Nephron (organoid): Measurements from ENCODE around the gene LTO1.

Source experiments
- H3K27ac Mint-ChIP-seq, 3 experiments: 2 replicates each; pipeline ENCODE4 v1.8.0; 2020; ENCODE audit warnings: mixed read lengths in 3 of 3, mild to moderate bottlenecking in 2 of 3, moderate library complexity in 1 of 3
- H3K27me3 Mint-ChIP-seq: 2 replicates; pipeline ENCODE4 v1.8.0; 2021; ENCODE audit warnings: low read depth, mild to moderate bottlenecking, moderate library complexity, mixed read lengths
- H3K36me3 Mint-ChIP-seq: 2 replicates; pipeline ENCODE4 v1.8.0; 2020; ENCODE audit warnings: low read depth, mixed read lengths
- H3K4me1 Mint-ChIP-seq: 2 replicates; pipeline ENCODE4 v1.8.0; 2020; ENCODE audit warnings: mixed read lengths
- H3K4me3 Mint-ChIP-seq, 3 experiments: 2 replicates each; pipeline ENCODE4 v1.8.0; 2020; ENCODE audit warnings: mild to moderate bottlenecking in 3 of 3, mixed read lengths in 3 of 3, moderate library complexity in 2 of 3
- H3K9me3 Mint-ChIP-seq: 2 replicates; pipeline ENCODE4 v1.8.0; 2020; ENCODE audit warnings: mixed read lengths
- CTCF ChIP-seq, 3 experiments: fragments of 200-600 bp; sonication (generic); IDR thresholded peaks; one replicate each; pipeline ENCODE4 v1.5.0; 2021; ENCODE audit warnings: antibody characterized with exemption in 3 of 3; ENCODE audit not compliant: unreplicated experiment in 3 of 3

LTO1 gene

GRCh38 chr11:69646493-69647389 is 28.4 kb downstream of the LTO1 start:
- peaks cover 18% of the 10 kb centered on the region for H3K36me3 Mint-ChIP-seq
- peaks cover 8% of the 10 kb centered on the region for H3K4me1 Mint-ChIP-seq
- H3K27me3 Mint-ChIP-seq = peaks cover 7% of the 10 kb centered on the region
- no peaks in the 10 kb centered on the region for H3K9me3 Mint-ChIP-seq
- no peak for TF ChIP-seq CTCF (IDR thresholded peaks at IDR 0.05; ENCODE audit: unreplicated experiment in 3 of 3)
- H3K27ac Mint-ChIP-seq = no peak overlapping the region
- H3K4me3 Mint-ChIP-seq = no peak overlapping the region

- H3K27ac Mint-ChIP-seq = peak overlapping the region in 2 of 3 experiments; percentile 40 to 49
- H3K4me1 Mint-ChIP-seq = peaks cover 11% of the 10 kb centered on the region
- peaks cover 13% of the 10 kb centered on the region for H3K27me3 Mint-ChIP-seq
- no peak overlapping the region for H3K4me3 Mint-ChIP-seq
- no peaks in the 10 kb centered on the region for H3K9me3 Mint-ChIP-seq
- H3K36me3 Mint-ChIP-seq = peaks cover 13% of the 10 kb centered on the region
- no peak for TF ChIP-seq CTCF (IDR thresholded peaks at IDR 0.05; ENCODE audit: unreplicated experiment in 3 of 3)
Measured at GRCh38 chr11:69645801-69646492, 29.2 kb downstream of the LTO1 start.

GRCh38 chr11:69644962-69645675 is 30.0 kb downstream of the LTO1 start:
- no peaks in the 10 kb centered on the region for H3K9me3 Mint-ChIP-seq
- no peak for TF ChIP-seq CTCF (IDR thresholded peaks at IDR 0.05; ENCODE audit: unreplicated experiment in 3 of 3)
- peaks cover 21% of the 10 kb centered on the region for H3K27me3 Mint-ChIP-seq
- peak overlapping the region in 1 of 3 experiments; percentile 40 for H3K27ac Mint-ChIP-seq
- H3K4me1 Mint-ChIP-seq = peaks cover 19% of the 10 kb centered on the region
- H3K36me3 Mint-ChIP-seq = peaks cover 13% of the 10 kb centered on the region
- peak overlapping the region in 1 of 3 experiments; percentile 35 for H3K4me3 Mint-ChIP-seq

GRCh38 chr11:69644071-69644961 is 30.8 kb downstream of the LTO1 start:
- Mint-ChIP-seq H3K36me3 (peaks cover 11% of the 10 kb centered on the region), H3K27me3 (peaks cover 29% of the 10 kb centered on the region), H3K4me1 (peaks cover 20% of the 10 kb centered on the region), H3K4me3 (peak overlapping the region; percentile 84 to 91 (median 88)), H3K27ac (peak overlapping the region; percentile 84 to 95 (median 88)), H3K9me3 (no peaks in the 10 kb centered on the region)
- peak in 2 of 3 experiments; percentile 38 to 39 for TF ChIP-seq CTCF (IDR thresholded peaks at IDR 0.05; ENCODE audit: unreplicated experiment in 3 of 3)

GRCh38 chr11:69643646-69644045 is 31.5 kb downstream of the LTO1 start:
- no peaks in the 10 kb centered on the region for H3K9me3 Mint-ChIP-seq
- H3K27me3 Mint-ChIP-seq = peaks cover 36% of the 10 kb centered on the region
- H3K4me1 Mint-ChIP-seq = peaks cover 25% of the 10 kb centered on the region
- TF ChIP-seq CTCF (IDR thresholded peaks at IDR 0.05; ENCODE audit: unreplicated experiment in 3 of 3) = no peak
- H3K27ac Mint-ChIP-seq = peak overlapping the region in 2 of 3 experiments; percentile 84 to 95
- H3K36me3 Mint-ChIP-seq = peaks cover 8% of the 10 kb centered on the region
- H3K4me3 Mint-ChIP-seq = peak overlapping the region; percentile 84 to 91 (median 88)
